ENCODE results near the gene PLD2.

DNA sequence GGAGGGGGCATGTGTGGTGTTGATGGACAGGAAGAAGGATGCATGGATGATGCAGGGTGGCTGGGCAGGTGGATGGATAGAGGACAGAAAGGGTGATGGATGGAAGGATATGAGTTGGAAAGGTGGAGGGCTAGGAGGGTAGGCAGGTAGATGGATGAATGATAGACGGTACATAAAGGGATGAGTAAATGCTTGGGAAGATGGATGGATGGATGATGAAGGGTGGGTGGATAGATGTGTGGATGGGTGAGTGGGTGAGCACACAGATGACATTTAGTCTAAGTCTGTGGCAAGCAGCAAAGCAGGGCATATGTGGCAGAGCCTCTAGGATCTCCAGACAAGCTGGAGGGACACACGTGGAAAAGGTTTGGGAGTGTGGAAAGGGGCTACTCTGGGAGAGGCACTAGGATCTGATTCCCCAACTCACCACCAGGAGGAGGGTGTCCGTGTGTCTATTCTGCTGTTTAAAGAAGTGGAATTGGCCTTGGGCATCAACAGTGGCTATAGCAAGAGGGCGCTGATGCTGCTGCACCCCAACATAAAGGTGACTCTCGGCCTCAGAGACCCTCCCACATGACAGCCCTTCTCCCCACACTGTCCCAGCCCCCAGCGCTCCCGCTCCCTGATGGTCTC lies 8.2 kb downstream of the PLD2 start:
- TF ChIP-seq, protein P1, sequence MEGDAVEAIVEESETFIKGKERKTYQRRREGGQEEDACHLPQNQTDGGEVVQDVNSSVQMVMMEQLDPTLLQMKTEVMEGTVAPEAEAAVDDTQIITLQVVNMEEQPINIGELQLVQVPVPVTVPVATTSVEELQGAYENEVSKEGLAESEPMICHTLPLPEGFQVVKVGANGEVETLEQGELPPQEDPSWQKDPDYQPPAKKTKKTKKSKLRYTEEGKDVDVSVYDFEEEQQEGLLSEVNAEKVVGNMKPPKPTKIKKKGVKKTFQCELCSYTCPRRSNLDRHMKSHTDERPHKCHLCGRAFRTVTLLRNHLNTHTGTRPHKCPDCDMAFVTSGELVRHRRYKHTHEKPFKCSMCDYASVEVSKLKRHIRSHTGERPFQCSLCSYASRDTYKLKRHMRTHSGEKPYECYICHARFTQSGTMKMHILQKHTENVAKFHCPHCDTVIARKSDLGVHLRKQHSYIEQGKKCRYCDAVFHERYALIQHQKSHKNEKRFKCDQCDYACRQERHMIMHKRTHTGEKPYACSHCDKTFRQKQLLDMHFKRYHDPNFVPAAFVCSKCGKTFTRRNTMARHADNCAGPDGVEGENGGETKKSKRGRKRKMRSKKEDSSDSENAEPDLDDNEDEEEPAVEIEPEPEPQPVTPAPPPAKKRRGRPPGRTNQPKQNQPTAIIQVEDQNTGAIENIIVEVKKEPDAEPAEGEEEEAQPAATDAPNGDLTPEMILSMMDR (IDR thresholded peaks at IDR 0.05): no peak
- TF ChIP-seq POLR2AphosphoS5 (IDR thresholded peaks at IDR 0.05) (no peak), EP300 (IDR thresholded peaks at IDR 0.05) (no peak)

Measured in suprapubic skin (tissue), 4 donors.